Measurements from ENCODE around the gene RPS26. TPM values are rescaled to one million over a fixed set of nuclear protein-coding genes. Genes with fewer than 3 reads are reported as not detected.

Gene RPS26
- total and polyA plus RNA-seq, 2 of the 13 experiments (the other 11 are each of a cell fraction or from before 2014, with no cell fraction given): 150 to 421 TPM

- TF ChIP-seq SOX13 (IDR thresholded peaks at IDR 0.05): no peak
- peak in 1 of 2 experiments; percentile 35; a peak in 1 of 4 replicates for TF ChIP-seq SOX13 (CRISPR knock-in tag; conservative IDR thresholded peaks at IDR 0.05 in 1 of 2, IDR thresholded peaks at IDR 0.05 in 1 of 2)
Measured at GRCh38 chr12:56071648-56072047, 29.9 kb downstream of the RPS26 start (continued).

GRCh38 chr12:56074396-56074795 lies 32.7 kb downstream of the RPS26 start:
- Histone ChIP-seq H3K27ac (ENCODE audit: extremely low read length, insufficient read depth, low read length) (no peak overlapping the region), H3K9ac (ENCODE audit: insufficient read depth, low read depth, low read length) (no peak overlapping the region), H3K4me1 (ENCODE audit: insufficient read depth, low read length) (peaks cover 58% of the 10 kb centered on the region), H4K20me1 (ENCODE audit: insufficient read depth, low read length) (no peaks in the 10 kb centered on the region), H3K4me3 (replicated peaks in 1 of 3; ENCODE audit: insufficient read depth in 1 of 3, low read depth in 2 of 3, low read length in 3 of 3) (no peak overlapping the region), H3K27me3 (ENCODE audit: control insufficient read depth in 1 of 2, insufficient read depth in 2 of 2, low read length in 2 of 2) (no peaks in the 10 kb centered on the region; a peak in 2 of 5 replicates), H2AFZ (ENCODE audit: low read length) (no peak overlapping the region), H3K36me3 (replicated peaks in 1 of 2; ENCODE audit: control insufficient read depth in 1 of 2, insufficient read depth in 2 of 2, low read length in 2 of 2) (no peaks in the 10 kb centered on the region), H3K9me3 (ENCODE audit: low read length) (no peaks in the 10 kb centered on the region), H3K79me2 (ENCODE audit: insufficient read depth, low read length) (no peaks in the 10 kb centered on the region), H3K4me2 (ENCODE audit: low read depth, low read length) (no peak overlapping the region)
- in situ Hi-C loops (cut with HindIII; ENCODE audit: extremely low pct_ligation_motif_present, low pct_unique_long_range_greater_than_20kb) (no loop called here), intact Hi-C loops (cut with micrococcal nuclease; ENCODE audit: unreplicated experiment) (no loop called here)
- no TSS peak for BruUV-seq (replicated peaks)
- TF ChIP-seq KLF15 (CRISPR knock-in tag; IDR thresholded peaks at IDR 0.05; ENCODE audit: borderline replicate concordance) (no peak), ZNF20 (CRISPR knock-in tag; IDR thresholded peaks at IDR 0.05) (no peak), ZNF10 (CRISPR knock-in tag; IDR thresholded peaks at IDR 0.05; ENCODE audit: borderline replicate concordance, low read depth) (no peak), KLF13 (CRISPR knock-in tag; IDR thresholded peaks at IDR 0.05) (no peak), TAF1 (CRISPR knock-in tag; IDR thresholded peaks at IDR 0.05) (no peak), CBFB (CRISPR knock-in tag; IDR thresholded peaks at IDR 0.05) (no peak), NR3C1 (CRISPR knock-in tag; IDR thresholded peaks at IDR 0.05) (no peak), BCL3 (CRISPR knock-in tag; IDR thresholded peaks at IDR 0.05) (no peak), ZHX1 (CRISPR knock-in tag; IDR thresholded peaks at IDR 0.05; ENCODE audit: low read depth) (no peak), AGO2 (optimal IDR thresholded peaks at IDR 0.05; ENCODE audit: low read depth, low read length) (no peak), TMF1 (CRISPR knock-in tag; IDR thresholded peaks at IDR 0.05; ENCODE audit: low read depth) (no peak), MEIS2 (CRISPR knock-in tag; IDR thresholded peaks at IDR 0.05) (no peak), SP140L (CRISPR knock-in tag; IDR thresholded peaks at IDR 0.05; ENCODE audit: borderline replicate concordance) (no peak)
- ATAC-seq (no peak), DNase-seq (ENCODE audit: low spot score) (no peak), FAIRE-seq (no peak)
- ChIA-PET POLR2A (no interaction called here), CTCF (ENCODE audit: low intra/inter-chr PET ratio, low total read pairs) (no interaction called here)
- WGBS (ENCODE audit: low lambda C conversion rate): 84% methylated on average over 5 of the region's 5 CpGs
